Neural cell (in vitro differentiated cells): ENCODE measurements around the gene PILRA.

ENCODE experiments used
- CTCF ChIP-seq: fragments of 450-650 bp; IDR thresholded peaks from 2 replicates; pipeline ENCODE4 v1.5.1; 2014; ENCODE audit warnings: antibody characterized with exemption, mild to moderate bottlenecking, moderate library complexity; ENCODE audit not compliant: poor library complexity, severe bottlenecking
- EP300 ChIP-seq: fragments of 450-650 bp; conservative IDR thresholded peaks from 2 replicates; pipeline ENCODE4 v1.6.1; 2014; ENCODE audit warnings: antibody characterized with exemption, mild to moderate bottlenecking, moderate library complexity; ENCODE audit not compliant: poor library complexity, severe bottlenecking
- POLR2AphosphoS5 ChIP-seq: IDR thresholded peaks from 2 replicates; pipeline ENCODE4 v1.6.1; 2012
- RAD21 ChIP-seq: fragments of 450-650 bp; conservative IDR thresholded peaks from 2 replicates; pipeline ENCODE4 v1.6.1; 2014; ENCODE audit warnings: antibody characterized with exemption, mild to moderate bottlenecking, moderate library complexity
- TF ChIP-seq, protein P1 (sequence below): IDR thresholded peaks from 2 replicates; pipeline ENCODE4 v1.6.1; 2012; ENCODE audit warnings: borderline replicate concordance

GRCh38 chr7:100411101-100411500, 37.8 kb downstream of the PILRA start:
- no peak for TF ChIP-seq CTCF
- no peak for TF ChIP-seq EP300
- no peak for TF ChIP-seq POLR2AphosphoS5
- TF ChIP-seq RAD21 = no peak
- TF ChIP-seq, protein P1, sequence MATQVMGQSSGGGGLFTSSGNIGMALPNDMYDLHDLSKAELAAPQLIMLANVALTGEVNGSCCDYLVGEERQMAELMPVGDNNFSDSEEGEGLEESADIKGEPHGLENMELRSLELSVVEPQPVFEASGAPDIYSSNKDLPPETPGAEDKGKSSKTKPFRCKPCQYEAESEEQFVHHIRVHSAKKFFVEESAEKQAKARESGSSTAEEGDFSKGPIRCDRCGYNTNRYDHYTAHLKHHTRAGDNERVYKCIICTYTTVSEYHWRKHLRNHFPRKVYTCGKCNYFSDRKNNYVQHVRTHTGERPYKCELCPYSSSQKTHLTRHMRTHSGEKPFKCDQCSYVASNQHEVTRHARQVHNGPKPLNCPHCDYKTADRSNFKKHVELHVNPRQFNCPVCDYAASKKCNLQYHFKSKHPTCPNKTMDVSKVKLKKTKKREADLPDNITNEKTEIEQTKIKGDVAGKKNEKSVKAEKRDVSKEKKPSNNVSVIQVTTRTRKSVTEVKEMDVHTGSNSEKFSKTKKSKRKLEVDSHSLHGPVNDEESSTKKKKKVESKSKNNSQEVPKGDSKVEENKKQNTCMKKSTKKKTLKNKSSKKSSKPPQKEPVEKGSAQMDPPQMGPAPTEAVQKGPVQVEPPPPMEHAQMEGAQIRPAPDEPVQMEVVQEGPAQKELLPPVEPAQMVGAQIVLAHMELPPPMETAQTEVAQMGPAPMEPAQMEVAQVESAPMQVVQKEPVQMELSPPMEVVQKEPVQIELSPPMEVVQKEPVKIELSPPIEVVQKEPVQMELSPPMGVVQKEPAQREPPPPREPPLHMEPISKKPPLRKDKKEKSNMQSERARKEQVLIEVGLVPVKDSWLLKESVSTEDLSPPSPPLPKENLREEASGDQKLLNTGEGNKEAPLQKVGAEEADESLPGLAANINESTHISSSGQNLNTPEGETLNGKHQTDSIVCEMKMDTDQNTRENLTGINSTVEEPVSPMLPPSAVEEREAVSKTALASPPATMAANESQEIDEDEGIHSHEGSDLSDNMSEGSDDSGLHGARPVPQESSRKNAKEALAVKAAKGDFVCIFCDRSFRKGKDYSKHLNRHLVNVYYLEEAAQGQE = no peak
